Stimulated activated CD4-positive, alpha-beta T cell treated with anti-CD3 and anti-CD28 coated beads, Interleukin-15, amount 100 ng/mL, for 48 hours (primary cell): Measurements from ENCODE around the gene IGBP1.
"Not testable (repeated sequence)": the region's sequence is repeated elsewhere in the genome, so short reads cannot be mapped to it uniquely, and the experiment has no call there.

Experiments
- DNase-seq, 2 donors: peaks; one replicate each; pipeline ENCODE4 v3.0.0-alpha.2; 2020; ENCODE audit warnings: low read depth in 2 of 2

IGBP1 gene

DNA sequence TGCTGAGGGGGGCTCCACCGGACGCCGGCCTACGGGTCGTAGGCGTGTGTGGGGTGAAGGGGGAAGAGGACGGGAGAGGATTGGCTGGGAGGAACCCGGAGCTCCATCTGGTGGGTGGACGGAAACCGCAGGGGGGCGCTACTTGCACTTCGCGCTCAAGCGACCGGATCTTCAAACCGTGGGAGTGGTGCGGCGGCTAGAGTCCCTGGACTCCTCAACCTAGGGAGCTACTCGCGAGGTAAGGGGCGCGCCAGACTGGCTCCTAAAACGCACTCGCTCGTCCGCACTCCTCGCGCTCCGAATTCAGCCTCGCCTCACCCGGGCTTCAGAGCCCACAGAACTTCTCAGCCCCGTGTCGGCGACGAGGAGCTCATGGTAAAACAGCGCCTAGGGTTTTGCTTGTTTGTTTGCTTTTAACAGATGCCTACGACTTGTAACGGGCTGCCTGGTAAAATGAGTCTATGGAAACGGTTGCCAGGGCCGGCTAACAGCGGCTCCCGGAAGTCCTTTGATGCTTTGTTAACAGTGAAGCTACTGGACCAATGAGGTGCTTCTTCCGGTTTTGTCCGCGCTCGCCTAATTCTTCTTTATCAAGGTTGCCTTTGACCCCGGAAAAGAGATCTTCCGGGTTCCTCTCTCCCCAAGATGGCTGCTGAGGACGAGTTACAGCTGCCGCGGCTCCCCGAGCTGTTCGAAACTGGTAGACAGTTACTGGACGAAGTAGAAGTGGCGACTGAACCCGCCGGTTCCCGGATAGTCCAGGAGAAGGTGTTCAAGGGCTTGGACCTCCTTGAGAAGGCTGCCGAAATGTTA, at the start of gene IGBP1:
TSS of gene IGBP1 (plus strand) at position 145 of the 813 bp plus-strand sequence. CDS start at position 646, 501 bp downstream.
- DNase-seq, result peak; percentile 44 to 58

DNA sequence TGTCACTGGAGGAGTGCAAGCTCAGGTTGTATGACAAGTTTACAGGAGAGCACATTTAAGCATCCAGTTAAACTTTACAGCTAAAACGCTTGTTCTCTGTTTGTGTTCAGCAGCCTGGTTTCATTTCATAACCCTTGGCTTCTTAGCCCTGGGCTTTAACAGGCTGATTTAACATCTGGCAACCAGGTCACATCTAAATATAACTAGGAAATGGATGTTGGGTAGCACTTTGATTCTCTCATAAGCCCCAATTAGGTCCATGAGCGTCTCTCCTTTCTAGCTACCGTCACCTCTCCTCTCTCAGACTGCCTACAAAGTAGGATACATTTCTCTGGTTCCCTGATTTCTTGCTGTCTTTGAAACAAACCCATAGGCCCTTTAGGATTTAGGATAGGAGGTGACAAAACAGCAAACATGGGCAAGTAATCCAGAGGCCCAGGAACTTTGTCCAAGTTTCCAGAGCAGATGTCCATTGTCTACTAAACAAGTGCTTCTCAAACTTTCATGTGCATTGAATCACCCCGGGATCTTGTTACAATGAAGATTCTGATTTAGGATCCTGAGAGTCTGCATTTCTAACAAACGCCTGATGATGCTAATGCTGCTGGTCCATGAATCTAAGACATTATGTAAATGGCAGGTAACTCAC, 48.5 kb upstream of the IGBP1 start:
- DNase-seq, result no peak

DNA sequence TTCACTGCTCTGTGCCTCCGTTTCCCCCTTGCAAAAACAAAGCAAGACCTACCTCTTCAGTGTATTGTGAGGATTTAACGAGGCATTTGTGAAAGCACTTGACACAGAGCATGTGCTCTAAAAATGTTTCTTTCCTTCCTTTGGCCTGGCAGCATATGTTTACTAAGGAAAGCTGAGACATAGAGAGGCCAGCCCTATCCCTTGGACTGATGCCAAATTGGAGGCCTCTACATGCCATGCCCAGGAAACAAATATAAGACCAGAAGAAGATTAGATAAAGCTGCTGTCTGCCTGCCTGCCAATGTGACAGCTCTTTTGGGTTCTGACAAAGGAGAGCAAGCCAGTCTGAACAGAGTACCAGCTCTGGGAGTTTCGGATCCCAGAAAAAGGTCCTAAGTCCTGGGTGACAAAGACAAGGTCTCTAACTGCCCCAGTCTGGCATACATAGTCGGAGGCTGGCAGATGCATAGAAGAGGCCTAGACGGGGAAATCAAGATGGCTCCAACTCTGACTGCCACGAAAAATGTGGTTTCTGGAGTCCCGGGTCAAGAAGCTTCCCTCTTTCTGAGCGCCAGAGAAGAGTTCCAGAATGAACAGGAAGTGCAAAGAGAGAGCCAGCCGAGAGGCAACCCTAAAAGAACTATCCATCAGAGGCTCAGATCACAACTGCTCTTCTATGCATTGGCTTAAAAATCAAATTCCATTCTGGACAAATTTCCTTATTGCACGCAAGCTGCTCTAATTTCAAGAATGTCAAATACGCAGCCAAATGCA, 45.2 kb upstream of the IGBP1 start:
- DNase-seq, result no peak

DNA sequence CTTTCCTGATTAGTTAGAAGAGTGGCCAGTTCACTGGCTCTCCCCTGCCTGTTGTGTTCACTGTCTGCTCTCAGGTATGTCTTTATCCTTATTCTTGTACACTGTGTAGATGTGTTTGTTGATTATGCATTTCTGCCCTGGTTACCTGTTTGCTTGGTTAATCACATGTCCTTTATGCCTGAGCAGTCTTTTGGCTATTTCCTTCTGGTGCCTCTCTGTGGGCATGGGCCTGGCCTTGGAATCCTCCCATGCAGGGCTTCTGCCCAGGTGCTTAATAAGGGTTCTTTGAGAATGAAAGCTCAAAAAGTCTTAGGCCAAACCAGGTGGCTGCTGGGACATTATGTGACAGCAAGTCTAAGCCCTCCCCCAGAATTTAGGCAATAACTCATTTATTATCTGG, 44.5 kb upstream of the IGBP1 start:
- DNase-seq, result no peak

DNA sequence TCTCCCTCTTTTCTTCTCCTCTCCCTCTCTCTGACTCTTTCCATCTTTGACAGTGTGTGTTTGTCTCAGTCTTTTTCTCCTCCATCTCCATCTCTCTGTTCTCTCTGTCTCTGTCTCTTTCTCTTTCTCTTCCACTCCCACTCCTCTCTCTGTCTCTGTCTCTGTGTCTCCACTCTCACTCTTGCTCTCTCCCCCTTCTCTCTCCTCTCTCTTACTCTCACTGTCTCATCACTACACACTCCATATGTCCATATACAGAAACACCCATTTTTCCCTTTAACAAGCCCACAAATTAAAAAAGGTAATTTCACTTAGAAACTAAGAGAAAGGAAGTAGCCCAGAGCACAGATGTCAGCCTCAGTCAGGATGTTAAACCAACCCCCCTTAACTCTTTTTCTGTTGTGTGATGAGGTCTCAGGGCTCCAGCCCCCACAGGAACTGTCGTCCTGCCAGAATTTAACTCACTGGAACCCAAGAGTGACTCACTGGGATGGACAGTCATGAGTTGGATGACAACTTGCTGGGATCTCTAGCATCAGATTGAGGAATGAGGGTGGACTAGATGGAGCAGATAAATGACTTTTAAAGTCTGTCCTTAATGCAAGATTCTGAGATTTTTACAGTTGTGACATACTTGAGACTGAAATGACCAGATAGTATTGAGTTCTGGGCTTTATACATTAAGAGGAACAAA, 43.5 kb upstream of the IGBP1 start:
- DNase-seq, result no peak

DNA sequence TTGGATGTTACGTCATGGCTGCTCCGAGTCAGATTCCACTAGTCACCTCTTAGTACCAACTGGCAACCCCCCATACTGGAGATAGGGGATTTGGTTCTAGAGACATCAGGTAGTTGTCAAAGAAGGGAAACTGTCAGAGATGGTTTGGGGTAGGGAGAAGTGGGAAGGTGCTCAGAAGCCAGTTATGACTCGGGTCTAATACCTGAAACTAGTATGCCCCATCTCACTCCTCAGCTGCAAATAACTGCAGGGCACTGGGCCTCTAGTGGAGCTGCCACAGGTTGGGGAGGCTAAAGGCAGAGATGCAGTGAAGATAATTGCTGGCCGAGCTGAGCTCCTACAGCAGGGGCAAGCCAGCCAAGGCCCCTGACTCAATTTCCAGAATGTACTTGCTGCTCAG, 41.0 kb upstream of the IGBP1 start:
- DNase-seq, result no peak

DNA sequence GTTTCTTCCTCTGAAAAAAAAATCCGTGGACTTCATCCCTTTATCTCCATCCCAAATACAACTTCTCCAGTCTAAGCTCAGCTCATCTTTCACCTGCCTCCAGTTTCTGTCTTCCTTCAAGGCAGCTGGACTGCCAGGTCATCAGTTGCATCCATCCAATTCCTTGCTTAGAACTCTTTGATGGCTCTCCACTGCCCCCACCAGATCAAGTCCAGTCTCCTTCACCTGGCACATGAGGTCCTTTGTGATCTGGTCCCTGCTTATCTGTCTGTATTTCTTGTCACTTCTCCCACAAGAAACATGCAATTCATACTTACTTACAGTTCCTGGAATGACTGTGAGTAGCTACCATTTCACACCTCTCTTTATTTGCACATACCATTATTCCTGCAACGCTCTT, 37.2 kb upstream of the IGBP1 start:
- no peak for DNase-seq

DNA sequence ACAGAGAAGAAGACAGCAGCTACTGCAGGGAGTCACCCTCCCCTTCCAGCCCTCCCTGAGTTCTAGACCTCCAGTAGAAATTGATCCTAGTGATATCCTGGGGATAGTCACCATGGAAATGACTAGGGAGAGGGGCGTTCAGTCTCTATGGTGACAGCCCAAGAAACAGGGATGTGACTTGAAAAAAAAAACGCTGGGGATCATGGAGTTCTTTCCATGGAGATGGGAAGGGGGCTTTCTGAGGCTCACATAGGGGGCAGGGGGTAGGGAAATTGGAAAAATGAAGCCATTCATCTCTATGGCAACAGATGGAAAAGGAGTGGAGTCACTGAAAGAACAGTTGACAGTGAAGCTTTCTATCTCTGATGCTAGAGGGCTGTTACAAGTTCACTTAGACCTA, 28.0 kb upstream of the IGBP1 start:
- no peak for DNase-seq

DNA sequence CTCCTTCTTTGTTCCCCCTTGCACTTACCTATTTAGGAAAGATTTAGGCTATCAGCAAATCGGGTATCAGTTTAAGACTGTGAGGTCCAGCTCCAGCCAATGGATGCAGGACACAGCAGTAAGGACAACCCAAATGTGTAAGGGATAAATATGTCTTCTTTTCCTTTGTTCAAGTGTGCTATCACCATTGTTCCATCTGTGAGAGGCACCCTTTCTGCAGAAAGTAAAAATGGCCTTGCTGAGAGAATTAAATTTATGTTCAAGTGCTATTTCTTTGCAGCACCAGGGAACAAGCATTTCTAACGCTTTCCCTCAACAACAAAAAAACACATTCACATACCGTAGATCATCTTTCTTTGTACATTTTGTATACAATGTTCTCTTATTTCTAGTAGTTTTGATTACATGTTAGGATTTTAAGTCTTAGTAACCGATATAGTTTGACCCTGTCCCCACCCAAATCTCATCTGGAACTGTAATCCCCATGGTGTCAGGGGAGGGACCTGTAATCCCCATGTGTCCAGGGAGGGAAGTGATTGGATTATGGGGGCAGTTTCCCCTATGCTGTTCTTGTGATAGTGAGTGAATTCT, 21.7 kb upstream of the IGBP1 start:
- DNase-seq, result not testable (repeated sequence)

DNA sequence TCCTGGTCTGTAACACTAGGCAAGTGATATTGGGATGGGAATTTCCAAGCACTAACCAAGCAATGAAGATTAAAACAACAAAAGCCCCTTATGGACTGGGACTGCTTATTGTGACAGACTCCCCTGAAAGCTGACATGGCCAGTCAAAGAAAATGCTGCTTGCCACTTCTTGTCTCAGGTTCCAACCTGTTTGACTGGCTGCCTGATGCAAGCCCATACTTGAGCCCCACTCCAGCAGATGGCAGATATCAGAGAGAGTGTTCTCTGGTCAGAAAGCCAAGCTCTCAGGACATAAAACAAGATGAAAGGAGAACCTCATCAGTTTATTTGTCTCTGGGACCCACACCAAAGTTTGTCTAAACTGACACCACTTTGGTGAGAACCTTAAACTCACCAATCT, 15.5 kb upstream of the IGBP1 start:
- DNase-seq, result no peak

DNA sequence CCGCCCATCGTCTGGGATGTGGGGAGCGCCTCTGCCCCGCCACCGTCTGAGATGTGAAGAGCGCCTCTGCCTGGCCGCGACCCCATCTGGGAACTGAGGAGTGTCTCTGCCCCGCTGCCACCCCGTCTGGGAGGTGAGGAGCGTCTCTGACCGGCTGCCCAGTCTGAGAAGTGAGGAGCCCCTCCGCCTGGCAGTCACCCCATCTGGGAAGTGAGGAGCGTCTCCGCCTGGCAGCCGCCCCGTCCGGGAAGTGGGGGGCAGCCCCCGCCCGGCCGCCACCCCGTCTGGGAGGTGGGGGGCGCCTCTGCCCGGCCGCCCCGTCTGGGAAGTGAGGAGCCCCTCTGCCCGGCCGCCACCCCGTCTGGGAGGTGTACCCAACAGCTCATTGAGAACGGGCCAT, 10.2 kb upstream of the IGBP1 start:
- not testable (repeated sequence) for DNase-seq

DNA sequence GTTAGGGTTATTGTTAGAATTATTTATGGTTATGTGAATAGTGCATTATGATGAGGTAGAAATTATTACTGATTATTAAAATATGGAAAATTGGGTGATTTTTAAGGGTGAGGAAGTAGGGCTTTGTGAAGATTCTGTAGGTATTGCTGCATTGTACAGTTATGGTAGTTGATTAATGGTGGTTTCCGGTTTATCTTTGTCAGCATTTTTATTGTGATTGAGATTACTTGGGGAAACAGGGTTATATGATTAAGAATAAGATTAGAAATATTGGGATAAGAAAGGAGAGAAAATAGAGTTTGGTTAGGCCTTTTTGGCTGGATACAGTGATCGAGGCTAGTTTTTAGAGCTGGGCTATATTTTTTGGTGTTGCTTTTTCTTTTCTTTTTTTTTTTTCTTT, 8.6 kb upstream of the IGBP1 start:
- no peak for DNase-seq

DNA sequence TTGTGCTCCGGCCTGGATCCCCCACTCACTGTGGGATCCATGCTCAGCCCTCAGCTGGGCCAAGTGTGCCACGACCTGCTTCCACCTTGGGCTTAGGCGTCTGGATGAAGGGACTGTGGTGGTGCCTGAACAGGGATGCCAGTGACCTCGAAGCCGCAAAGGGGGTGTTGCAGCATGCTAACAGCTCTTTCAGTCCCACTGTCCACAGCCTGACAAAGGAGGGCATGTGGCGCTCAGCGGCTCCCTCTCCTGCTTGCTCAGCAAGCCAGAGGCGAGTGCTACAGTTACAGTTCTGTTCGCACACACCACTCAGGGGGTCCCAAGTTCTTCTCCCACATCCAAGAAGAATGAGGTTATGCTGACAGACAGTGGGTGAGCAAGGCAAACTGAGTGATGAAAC, 5.2 kb upstream of the IGBP1 start:
- DNase-seq, result no peak

DNA sequence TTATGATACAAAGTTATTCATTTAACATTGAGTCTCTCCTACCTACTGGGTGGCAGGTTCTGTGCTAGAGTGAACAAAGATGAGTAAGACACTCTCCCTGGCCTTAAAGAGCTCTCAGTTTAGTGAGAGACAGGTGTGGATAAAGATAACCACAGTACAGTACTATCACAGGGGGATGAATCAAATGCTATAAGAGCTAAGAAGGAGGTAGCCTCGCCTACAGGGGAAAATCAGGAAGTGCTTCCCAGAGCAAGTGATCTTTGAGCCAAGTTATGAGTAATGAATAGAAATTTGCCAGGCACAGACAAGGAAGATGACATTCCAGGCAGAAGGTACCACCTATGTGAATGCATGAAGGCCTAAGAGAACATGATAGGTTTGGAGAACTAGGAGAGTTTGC, 3.4 kb upstream of the IGBP1 start:
- DNase-seq, result no peak

DNA sequence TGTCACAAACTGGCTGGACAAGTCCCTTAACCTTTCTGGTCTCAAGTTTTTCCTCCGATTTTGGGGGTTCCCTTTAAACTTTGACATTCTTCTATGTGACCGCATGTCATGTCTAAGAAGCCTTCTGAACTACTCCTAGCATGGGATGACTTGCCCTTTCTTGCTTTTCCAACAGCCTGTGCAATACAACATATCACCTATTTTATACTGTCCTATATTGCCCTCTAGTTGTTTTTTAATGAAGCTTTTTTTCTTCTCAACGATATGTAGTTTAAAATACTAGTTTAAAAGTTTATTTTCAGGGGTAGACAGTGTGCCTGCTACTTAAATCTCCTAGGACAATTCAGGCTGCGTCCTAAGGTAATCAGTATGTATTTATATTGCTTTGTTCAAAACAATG, 1.0 kb upstream of the IGBP1 start:
- no peak for DNase-seq

DNA sequence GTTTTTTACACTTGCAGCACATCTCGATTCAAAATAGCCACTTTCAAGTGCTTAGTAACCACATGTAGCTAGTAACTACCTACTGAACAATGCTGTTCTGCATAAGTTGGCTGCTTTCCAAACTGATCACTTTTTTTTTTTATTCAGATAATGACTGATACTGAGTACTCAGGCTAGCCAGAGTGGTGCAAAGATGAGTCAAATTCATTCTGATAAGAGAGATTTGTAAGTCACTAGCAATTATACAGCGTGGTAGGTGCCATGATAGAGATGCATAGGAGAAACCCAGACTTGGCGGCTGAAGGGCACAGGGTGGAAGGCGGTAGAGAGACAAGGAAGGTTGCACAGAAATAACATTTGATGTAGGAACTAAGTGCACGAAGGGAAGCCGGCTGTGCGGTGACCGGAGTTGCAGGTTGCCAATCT, 357 bp upstream of the IGBP1 start:
- DNase-seq, result peak in 1 of 2 donors; percentile 1

DNA sequence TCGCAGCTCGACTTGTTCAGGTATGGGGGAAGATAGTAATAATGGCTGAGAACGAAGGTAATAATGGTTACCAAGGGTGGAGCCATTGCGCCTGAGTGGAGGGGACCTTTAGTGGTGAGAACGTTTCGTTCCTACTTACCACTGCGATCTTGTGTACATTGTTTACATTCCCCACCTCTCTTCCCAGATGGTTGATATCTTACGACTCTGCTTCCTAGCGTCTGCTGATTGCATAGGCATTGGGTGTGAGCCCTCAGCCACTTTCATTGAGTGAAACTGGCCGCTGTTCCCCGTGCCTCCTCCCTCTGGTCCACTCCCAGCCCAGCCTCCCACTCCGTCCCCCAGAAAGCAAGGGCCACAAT, 850 bp downstream of the IGBP1 start:
- DNase-seq, result no peak

DNA sequence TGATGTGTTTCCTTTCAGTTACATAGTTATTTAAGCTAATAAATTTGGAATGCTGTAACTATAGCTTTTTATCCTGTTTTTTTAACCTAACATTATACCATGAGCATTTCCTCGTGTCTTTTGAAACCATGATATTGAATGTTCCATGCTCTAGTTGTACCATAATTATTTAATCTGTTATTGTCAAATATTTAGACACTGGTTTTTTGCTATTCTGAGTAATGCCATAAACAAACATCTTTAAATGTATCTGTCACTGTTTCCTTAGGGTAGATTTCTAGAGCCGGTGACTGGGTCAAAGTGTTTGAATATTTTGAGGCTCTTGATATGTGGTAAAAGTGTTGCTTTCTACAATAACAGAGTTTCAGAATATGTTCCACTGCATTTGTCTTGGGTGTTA, 5.4 kb downstream of the IGBP1 start:
- no peak for DNase-seq

DNA sequence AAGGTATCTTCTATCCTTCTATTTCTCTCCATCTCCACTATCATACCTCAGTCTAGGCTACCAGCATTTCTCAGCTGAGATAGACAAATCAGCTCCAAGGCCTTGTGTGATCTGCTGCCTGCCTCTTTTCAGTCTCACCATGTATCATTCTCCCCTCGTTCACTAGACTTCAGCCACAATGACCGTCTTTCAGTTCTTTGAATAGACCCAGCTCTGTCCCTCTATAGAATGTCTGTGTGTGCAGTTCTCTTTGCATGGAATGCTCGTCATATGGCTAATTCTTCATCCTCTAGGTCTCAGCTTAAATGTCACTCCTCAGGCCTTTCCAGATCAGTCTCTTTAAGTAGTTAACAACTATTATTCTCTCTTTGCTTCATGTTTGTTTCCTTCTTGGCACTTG, 6.5 kb downstream of the IGBP1 start:
- DNase-seq, result no peak

DNA sequence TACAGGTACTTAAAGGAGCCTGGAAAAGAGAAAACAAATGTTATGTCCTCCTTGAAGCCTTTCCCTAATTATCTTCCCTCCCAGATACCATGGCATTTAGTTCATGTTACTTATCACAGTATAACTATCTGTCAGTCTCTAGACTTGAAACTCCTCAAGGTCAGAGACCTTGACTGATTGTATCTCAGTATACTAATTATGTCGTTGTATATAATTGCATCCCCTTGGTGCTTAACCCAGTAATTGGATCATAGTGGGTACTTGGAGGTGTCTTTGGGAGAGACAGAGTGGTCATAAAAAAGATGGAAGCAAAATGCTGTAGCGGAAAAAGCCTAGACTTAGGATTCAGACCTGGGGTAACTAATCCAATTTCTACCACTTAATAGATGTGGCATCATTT, 8.1 kb downstream of the IGBP1 start:
- no peak for DNase-seq
